HCT116 (cell line): ENCODE data around the gene SKAP1. TPM values are rescaled to one million over a fixed set of nuclear protein-coding genes. Genes with fewer than 3 reads are reported as not detected.

ENCODE experiments used
- ATAC-seq: fragments of 200-7000 bp; cut with Tn5 transposase; 2 replicates; pipeline ENCODE4 v1.9.1; 2020; ENCODE audit warnings: mild to moderate bottlenecking, moderate library complexity
- BruUV-seq: library from RNA; stranded (reverse); fragments of 400-500 nt; replicated peaks from 2 replicates; lab custom pipeline; 2021; lab: Mats Ljungman, UMichigan
- CTCF ChIA-PET: fragments of 300-600 bp; sonication (Branson Sonifier 250); formaldehyde crosslinking; loops from one replicate; lab custom pipeline; 2021; ENCODE audit warnings: antibody characterized with exemption; lab: Charles Lee
- POLR2A ChIA-PET: fragments of 300-600, 350-600 bp; sonication (Branson Sonifier 250); formaldehyde crosslinking; loops from one replicate; lab custom pipeline; 2021; ENCODE audit warnings: antibody characterized with exemption; lab: Charles Lee
- RAD21 ChIA-PET, 2 experiments: fragments of 300-600 bp; sonication (Branson Sonifier 250); formaldehyde crosslinking; loops; one replicate each; lab custom pipeline; 2023; ENCODE audit warnings: low total read pairs in 2 of 2; ENCODE audit not compliant: uncharacterized antibody in 2 of 2, unreplicated experiment in 2 of 2, low non-redundant PET in 1 of 2; lab: Charles Lee
- DNase-seq: peaks from one replicate; pipeline ENCODE4 v3.0.0-alpha.2; 2010; ENCODE audit warnings: low read depth, low spot score
- H2AFZ ChIP-seq: fragments of 200-600 bp; shearing (Covaris generic), sonication (generic); 2 replicates; pipeline ENCODE4 v1.6.1; 2017; ENCODE audit warnings: low read depth, mixed run types, mixed read lengths, antibody characterized with exemption, low read length; ENCODE audit not compliant: poor library complexity, severe bottlenecking
- H3K27ac ChIP-seq: 2 replicates; pipeline ENCODE4 v1.5.1; 2012; ENCODE audit warnings: low read depth, low read length
- H3K27me3 ChIP-seq: fragments of 200-600 bp; sonication (generic); 2 replicates; pipeline ENCODE4 v1.6.1; 2016; ENCODE audit warnings: mixed run types, low read length, mixed read lengths; ENCODE audit not compliant: insufficient read depth
- H3K36me3 ChIP-seq, 2 experiments: fragments of 200-500 bp in 1 of 2; fragments of 200-600 bp in 1 of 2; sonication (Bioruptor generic) in 1 of 2; sonication (generic) in 1 of 2; 2 replicates each; pipeline versions ENCODE4 v1.5.1 to v1.6.1; 2014 to 2016; ENCODE audit warnings: low read length in 2 of 2, inconsistent platforms in 1 of 2, mixed read lengths in 1 of 2, mixed run types in 1 of 2; ENCODE audit not compliant: insufficient read depth in 2 of 2, control insufficient read depth in 1 of 2
- H3K4me1 ChIP-seq, 2 experiments: fragments of 200-600 bp in 1 of 2; sonication (generic) in 1 of 2; 2 replicates each; pipeline versions ENCODE4 v1.5.1 to v1.6.1; 2012 to 2017; ENCODE audit warnings: low read length in 2 of 2, inconsistent platforms in 1 of 2, mild to moderate bottlenecking in 1 of 2, mixed read lengths in 1 of 2, mixed run types in 1 of 2, moderate library complexity in 1 of 2; ENCODE audit not compliant: insufficient read depth in 2 of 2, control insufficient read depth in 1 of 2
- H3K4me2 ChIP-seq: fragments of 200-600 bp; sonication (generic); 2 replicates; pipeline ENCODE4 v1.6.1; 2017; ENCODE audit warnings: mixed run types, low read length, mixed read lengths
- H3K4me3 ChIP-seq, 2 experiments: fragments of 200-600 bp in 1 of 2; sonication (generic) in 1 of 2; replicated peaks in 1 of 2; 2 replicates each; pipeline ENCODE4 v1.5.1; 2011 to 2016; ENCODE audit warnings: low read length in 2 of 2, control low read depth in 1 of 2, low read depth in 1 of 2, mild to moderate bottlenecking in 1 of 2, mixed read lengths in 1 of 2, mixed run types in 1 of 2
- H3K79me2 ChIP-seq: fragments of 200-600 bp; sonication (generic); 2 replicates; pipeline ENCODE4 v1.6.1; 2017; ENCODE audit warnings: mild to moderate bottlenecking, mixed run types, low read length, moderate library complexity, mixed read lengths; ENCODE audit not compliant: insufficient read depth
- H3K9ac ChIP-seq: fragments of 200-600 bp; sonication (generic); 2 replicates; pipeline ENCODE4 v1.6.1; 2016; ENCODE audit warnings: low read length, mixed read lengths
- H3K9me2 ChIP-seq: fragments of 200-600 bp; sonication (generic), shearing (Covaris generic); 2 replicates; pipeline ENCODE4 v1.6.1; 2017; ENCODE audit warnings: mixed run types, mild to moderate bottlenecking, moderate library complexity; ENCODE audit not compliant: insufficient read depth
- H3K9me3 ChIP-seq, 2 experiments: fragments of 200-500 bp in 1 of 2; fragments of 200-600 bp in 1 of 2; sonication (Bioruptor generic) in 1 of 2; sonication (generic) in 1 of 2; 2 replicates each; pipeline ENCODE4 v1.6.1; 2014 to 2017; ENCODE audit warnings: low read length in 2 of 2, mixed read lengths in 2 of 2, inconsistent platforms in 1 of 2, low read depth in 1 of 2, mild to moderate bottlenecking in 1 of 2, mixed run types in 1 of 2, moderate library complexity in 1 of 2; ENCODE audit not compliant: control insufficient read depth in 1 of 2, insufficient read depth in 1 of 2
- H4K20me1 ChIP-seq: fragments of 200-600 bp; sonication (generic), shearing (Covaris generic); 2 replicates; pipeline ENCODE4 v1.6.1; 2017; ENCODE audit warnings: mixed run types, mild to moderate bottlenecking, moderate library complexity; ENCODE audit not compliant: insufficient read depth
- CEBPB ChIP-seq: IDR thresholded peaks from 2 replicates; pipeline ENCODE4 v1.6.1; 2012; ENCODE audit warnings: low read depth
- ELF1 ChIP-seq: IDR thresholded peaks from 2 replicates; pipeline ENCODE4 v1.6.1; 2012; ENCODE audit warnings: low read depth, borderline replicate concordance
- EZH2 ChIP-seq: fragments of 200-600 bp; sonication (generic); IDR thresholded peaks from 2 replicates; pipeline ENCODE4 v1.6.1; 2017; ENCODE audit warnings: antibody characterized with exemption, mixed run types
- EZH2phosphoT487 ChIP-seq: fragments of 200-600 bp; IDR thresholded peaks from 2 replicates; pipeline ENCODE4 v1.6.1; 2018; ENCODE audit warnings: antibody characterized with exemption, borderline replicate concordance
- JUND ChIP-seq: IDR thresholded peaks from 2 replicates; pipeline ENCODE4 v1.6.1; 2012
- POLR2A ChIP-seq: IDR thresholded peaks from 2 replicates; pipeline ENCODE4 v1.7.0; 2011; ENCODE audit warnings: borderline replicate concordance; ENCODE audit not compliant: insufficient read depth, insufficient read length; ENCODE audit errors: extremely low read depth
- RAD21 ChIP-seq: IDR thresholded peaks from 2 replicates; pipeline ENCODE4 v1.6.1; 2012; ENCODE audit warnings: low read depth, mild to moderate bottlenecking
- REST ChIP-seq: IDR thresholded peaks from 2 replicates; pipeline ENCODE4 v1.6.1; 2012; ENCODE audit warnings: low read depth
- TCF7L2 ChIP-seq: IDR thresholded peaks from 2 replicates; pipeline ENCODE4 v1.7.0; 2011; ENCODE audit warnings: borderline replicate concordance, inconsistent platforms; ENCODE audit not compliant: insufficient read depth, insufficient read length; ENCODE audit errors: extremely low read depth
- intact Hi-C: fragments of 100-400 bp; cut with micrococcal nuclease; formaldehyde crosslinking; loops from 2 replicates; pipeline ENCODE4 v1.10.0; 2022
- total RNA-seq: library from RNA; stranded (reverse); gene quantifications from one replicate; pipeline ENCODE4 v1.2.1, GENCODE V29; 2021; ENCODE audit not compliant: unreplicated experiment

The SKAP1 gene
- total RNA-seq, 1 experiment from 2014 or later: 12.4 TPM

- Histone ChIP-seq H3K9ac (no peak overlapping the region), H3K4me1 (peaks cover 8 to 32% of the 10 kb centered on the region in 2 experiments; a peak in 3 of 4 replicates), H3K27ac (no peak overlapping the region), H3K9me3 (no peaks in the 10 kb centered on the region), H3K4me3 (no peak overlapping the region), H3K27me3 (no peaks in the 10 kb centered on the region), H3K9me2 (no peaks in the 10 kb centered on the region), H4K20me1 (no peaks in the 10 kb centered on the region), H3K4me2 (no peak overlapping the region), H3K36me3 (no peaks in the 10 kb centered on the region), H2AFZ (no peak overlapping the region), H3K79me2 (no peaks in the 10 kb centered on the region)
- ChIA-PET POLR2A (no interaction called here), CTCF (interaction anchor here (0.9 to 4.9 kb wide), 10 partner anchors 14 to 585 kb away, joined by 3 to 41 read pairs (median 4); no protein-coding TSS in a partner anchor), RAD21 (no interaction called here)
- ATAC-seq (no peak), DNase-seq (no peak)
- intact Hi-C loops: no loop called here
- no peak for TF ChIP-seq EZH2phosphoT487
- no peak for TF ChIP-seq EZH2
- TF ChIP-seq JUND: no peak
- no peak for TF ChIP-seq TCF7L2
- TF ChIP-seq POLR2A: no peak
- no peak for TF ChIP-seq RAD21
- no peak for TF ChIP-seq CEBPB
- TF ChIP-seq ELF1: no peak
- TF ChIP-seq REST: no peak
- no TSS peak for BruUV-seq
Measured at GRCh38 chr17:48293319-48294019, 136.5 kb downstream of the SKAP1 start.
